Astrocyte of the cerebellum (primary cell): ENCODE data around the gene TRAF1.

Experiments
- DNase-seq: peaks from one replicate; pipeline ENCODE4 v3.0.0-alpha.2; 2011; ENCODE audit warnings: low read depth
- H3K4me3 ChIP-seq: 2 replicates; pipeline ENCODE4 v1.5.1; 2011; ENCODE audit warnings: mild to moderate bottlenecking, low read depth, low read length, moderate library complexity
- CTCF ChIP-seq: IDR thresholded peaks from 2 replicates; pipeline ENCODE4 v1.5.1; 2012; ENCODE audit warnings: low read length, low read depth, moderate library complexity, mild to moderate bottlenecking; ENCODE audit errors: missing control alignments
- in situ Hi-C: cut with HindIII; loops from 2 replicates; pipeline ENCODE4 v1.10.0; 2017; ENCODE audit warnings: low sequenced_read_pairs

TRAF1 gene

DNA sequence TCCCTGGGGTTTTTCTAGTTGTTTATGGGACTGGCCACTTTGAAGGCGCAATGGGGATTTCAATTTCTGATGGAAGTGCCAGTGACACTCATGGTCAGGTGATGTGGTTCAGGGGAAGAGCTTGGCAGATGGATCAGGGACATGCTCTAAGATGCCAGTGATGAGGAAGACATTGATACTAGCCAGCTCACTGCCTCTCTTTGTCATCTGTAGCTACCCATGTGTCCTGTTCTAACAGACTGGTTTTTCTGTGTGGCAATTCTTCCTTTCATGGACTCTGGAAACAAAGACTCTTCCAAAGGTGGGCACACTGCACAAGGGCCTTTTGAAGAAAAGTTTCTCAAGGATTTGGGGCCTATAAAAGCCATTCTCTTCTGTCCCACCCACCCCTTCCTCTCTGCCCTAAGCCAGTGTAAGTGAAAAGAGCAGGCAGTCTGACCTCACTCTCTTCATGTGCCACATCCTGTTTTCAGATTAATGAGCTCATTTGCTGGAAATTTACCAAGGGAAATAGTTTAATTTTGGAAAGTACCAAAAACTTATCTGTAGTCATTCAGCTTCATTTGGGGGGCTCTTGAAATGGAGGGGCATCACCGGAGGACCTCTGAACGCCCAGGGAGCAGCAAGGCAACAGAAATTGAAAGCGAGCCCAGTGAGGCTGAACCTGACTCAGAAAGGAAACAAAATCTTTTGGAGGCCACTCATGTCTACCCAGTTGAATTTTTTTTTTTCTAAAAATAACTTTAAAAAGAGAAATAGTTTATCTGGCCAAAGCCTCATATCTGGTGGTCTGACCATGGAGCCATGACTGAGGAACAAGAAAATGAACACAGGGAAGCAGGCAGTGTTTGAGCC, 4.9 kb upstream of the TRAF1 start:
- TF ChIP-seq CTCF, result no peak
- H3K4me3 ChIP-seq, result no peak overlapping the region
- in situ Hi-C loops, result no loop called here
- no peak for DNase-seq

DNA sequence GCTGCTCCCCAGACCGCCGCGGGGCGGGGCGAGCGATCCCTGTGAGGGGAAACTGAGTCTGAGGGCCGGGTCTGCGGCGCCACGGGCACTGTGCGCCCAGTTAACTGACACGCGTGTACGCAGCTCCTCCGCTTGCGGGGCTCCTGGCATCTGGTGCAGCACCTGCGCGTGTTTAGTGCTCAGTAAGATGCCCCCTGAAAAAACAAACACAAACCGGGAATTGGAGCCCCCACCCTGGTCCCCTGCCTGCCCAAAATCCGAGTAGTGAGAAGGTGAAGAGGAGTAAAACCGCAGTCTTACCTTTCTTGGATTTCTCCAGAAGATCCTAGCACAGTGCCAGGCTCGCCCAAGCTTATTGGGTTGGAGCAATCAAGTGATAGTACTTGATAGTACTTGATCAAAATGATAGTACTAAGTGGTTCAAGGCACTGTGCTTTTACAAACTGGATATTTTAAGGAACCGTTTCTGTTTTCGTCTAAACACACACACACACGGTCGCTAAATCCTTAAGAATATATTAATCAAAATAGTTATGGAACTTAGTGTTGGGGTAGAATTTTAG, 2.7 kb upstream of the TRAF1 start:
- no peak for TF ChIP-seq CTCF
- in situ Hi-C loops, result no loop called here
- H3K4me3 ChIP-seq, result peak overlapping the region; percentile 43
- no peak for DNase-seq

DNA sequence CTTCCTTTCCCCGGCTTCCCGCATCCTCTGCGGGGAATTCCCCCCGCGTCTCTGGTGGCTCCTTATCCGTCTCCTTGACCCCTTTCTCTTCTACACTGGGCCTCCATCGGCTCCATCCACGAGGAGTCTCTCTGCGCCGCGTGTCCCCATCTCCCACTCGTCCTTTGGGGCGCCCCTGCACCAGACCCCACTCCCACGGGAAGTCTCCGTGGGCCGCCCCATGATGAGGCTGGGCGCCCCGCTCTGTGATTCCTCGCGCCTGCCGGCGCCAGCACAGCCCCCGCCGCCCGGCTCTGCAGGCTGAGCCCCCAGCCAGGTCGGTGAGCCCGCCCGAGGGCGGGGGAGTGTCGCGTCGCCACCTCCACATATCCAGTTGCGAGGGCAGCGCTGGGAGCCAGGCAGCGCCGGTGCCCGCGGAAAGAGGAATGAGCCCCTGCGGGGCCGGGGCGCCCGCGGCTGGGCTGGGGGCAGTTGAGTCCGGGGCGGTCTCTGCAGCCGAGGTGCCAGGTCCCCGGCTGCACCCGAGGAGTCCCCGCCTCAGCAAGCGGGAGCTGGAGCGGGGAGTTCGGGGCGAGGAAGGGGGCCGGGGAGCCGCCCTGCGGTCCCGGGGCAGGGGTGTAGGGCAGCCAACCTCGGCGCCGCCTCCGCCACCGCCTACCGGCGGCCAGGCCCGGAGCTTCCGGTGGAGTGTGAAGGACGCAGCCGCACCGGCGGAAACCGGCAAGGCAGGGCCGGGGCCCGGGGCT, 2.1 kb upstream of the TRAF1 start:
- no peak for DNase-seq
- in situ Hi-C loops, result no loop called here
- H3K4me3 ChIP-seq, result peak overlapping the region; percentile 43
- TF ChIP-seq CTCF, result no peak

GRCh38 chr9:120928015-120928482, 1.5 kb upstream of the TRAF1 start:
- in situ Hi-C loops, result no loop called here
- H3K4me3 ChIP-seq, result peak overlapping the region; percentile 43
- no peak for TF ChIP-seq CTCF
- DNase-seq, result no peak

- in situ Hi-C loops, result no loop called here
- no peak for DNase-seq
These were observed 846 bp upstream of the TRAF1 start for GRCh38 chr9:120927269-120928014.

More at GRCh38 chr9:120927269-120928014, 846 bp upstream of the TRAF1 start:
- no peak overlapping the region for H3K4me3 ChIP-seq
- no peak for TF ChIP-seq CTCF
